Right lobe of liver (tissue), 4 donors: ENCODE results near the gene PLCB1.

Source experiments
- CTCF ChIP-seq, 4 donors: fragments of 200-600 bp in 3 of 4; fragments of 450-650 bp in 1 of 4; IDR thresholded peaks; one replicate each; pipeline versions ENCODE4 v1.5.1 to v1.8.0; 2016 to 2022; ENCODE audit warnings: antibody characterized with exemption in 4 of 4, mild to moderate bottlenecking in 2 of 4
- POLR2A ChIP-seq: fragments of 450-650 bp; IDR thresholded peaks from one replicate; pipeline ENCODE4 v1.6.1; 2017; ENCODE audit warnings: antibody characterized with exemption, mild to moderate bottlenecking
- donor health status: DM: no; HTN: no; CAD: no.
- donor health status: DM: no; HTN: no; CAD: no.
- donor health status: DM: no; HTN: yes; CAD: no.

GRCh38 chr20:8393381-8393780, 261.3 kb downstream of the PLCB1 start:
- TF ChIP-seq POLR2A (no peak), CTCF (IDR thresholded peaks at IDR 0.05) (no peak)
